ENCODE data around the gene FLYWCH2. TPM values are rescaled to one million over a fixed set of nuclear protein-coding genes. Genes with fewer than 3 reads are reported as not detected.

Gene FLYWCH2
- total and polyA plus RNA-seq, 2 of the 8 experiments (the other 6 are each of a cell fraction or from before 2014, with no cell fraction given) = 16.4 to 30.7 TPM

- H3K79me2 ChIP-seq (ENCODE audit: control insufficient read depth in 1 of 2, insufficient read depth in 2 of 2, low read length in 2 of 2) = peaks cover 0 to 2% of the 10 kb centered on the region in 2 experiments; a peak in 1 of 4 replicates
- H3K4me3 ChIP-seq (ENCODE audit: extremely low read depth in 1 of 4, insufficient read depth in 2 of 4, low read depth in 3 of 4, low read length in 4 of 4) = peak within 1 kb of the TSS; percentile 61 to 87 (median 73)
- DNase-seq (ENCODE audit: low read depth in 1 of 2, low spot score in 2 of 2) (peak; percentile 96 to 99), FAIRE-seq (no peak)
- H3K9me3 ChIP-seq (ENCODE audit: insufficient read depth in 2 of 2, low read depth in 1 of 2, low read length in 1 of 2) = no peaks in the 10 kb centered on the region
- peaks cover 0 to 9% (median 8%) of the 10 kb centered on the region in 4 experiments; a peak in 5 of 7 replicates for H3K27me3 ChIP-seq (replicated peaks in 1 of 4; ENCODE audit: control insufficient read depth in 3 of 4, extremely low read depth in 1 of 4, insufficient read depth in 3 of 4, low read length in 3 of 4)
- peak within 1 kb of the TSS; percentile 54 for H4K8ac ChIP-seq (ENCODE audit: extremely low read depth, insufficient read depth, low read length)
- ChIA-PET POLR2A (ENCODE audit: partially characterized antibody) (interaction anchor here (0.5 to 2.6 kb wide), 9 partner anchors 10 to 972 kb away, joined by 3 to 11 read pairs (median 3); partner anchors contain the start of genes KCTD5, PAQR4 and SRRM2), CTCF (ENCODE audit: partially characterized antibody) (interaction anchor here (0.9 to 9.9 kb wide), 11 partner anchors 12 to 73 kb away, joined by 3 to 98 read pairs (median 4); partner anchors contain the start of gene FLYWCH2)
- peak within 1 kb of the TSS; percentile 2 to 76 (median 39); a peak in 5 of 7 replicates for H3K9ac ChIP-seq (replicated peaks in 1 of 4; ENCODE audit: extremely low read depth in 1 of 4, low read depth in 3 of 4, low read length in 3 of 4)
- peak within 1 kb of the TSS; percentile 29 for H4K5ac ChIP-seq (ENCODE audit: insufficient read length, low read depth, low read length)
- 0% methylated on average over 44 of the region's 85 CpGs; no CpG with 5 or more reads in 1 of the 2 experiments for WGBS, 2 experiments (ENCODE audit: extremely low coverage in 1 of 2, insufficient coverage in 1 of 2, insufficient read length in 1 of 2, insufficient replicate concordance in 2 of 2, low coverage in 1 of 2, low lambda C conversion rate in 2 of 2, missing lambda C conversion rate in 1 of 2)
- no peak within 1 kb of the TSS for H3K56ac ChIP-seq (replicated peaks; ENCODE audit: insufficient read length, low read depth, low read length)
- H2BK20ac ChIP-seq (ENCODE audit: low read length) = no peak within 1 kb of the TSS
- H3K4me2 ChIP-seq (ENCODE audit: insufficient read depth in 1 of 2, low read depth in 2 of 2, low read length in 2 of 2) = peak within 1 kb of the TSS; percentile 96 to 100
- H2BK120ac ChIP-seq (replicated peaks; ENCODE audit: low read depth, low read length) = no peak within 1 kb of the TSS
- H2BK15ac ChIP-seq (ENCODE audit: low read length) = no peak within 1 kb of the TSS
- no peak within 1 kb of the TSS for H2BK12ac ChIP-seq (ENCODE audit: low read depth, low read length)
- H4K91ac ChIP-seq (replicated peaks; ENCODE audit: insufficient read length, low read length) = no peak within 1 kb of the TSS
- H2AK5ac ChIP-seq (ENCODE audit: low read depth, low read length) = no peak within 1 kb of the TSS
- H2BK5ac ChIP-seq (ENCODE audit: low read depth, low read length) = no peak within 1 kb of the TSS; the same call in 1 of the 2 replicates
- peaks cover 13% of the 10 kb centered on the region for H3K23me2 ChIP-seq (ENCODE audit: low read depth, low read length)
- peaks cover 0 to 6% (median 2%) of the 10 kb centered on the region in 4 experiments; a peak in 3 of 7 replicates for H3K4me1 ChIP-seq (replicated peaks in 1 of 4; ENCODE audit: control insufficient read depth in 3 of 4, insufficient read depth in 4 of 4, low read length in 3 of 4)
- peak within 1 kb of the TSS; percentile 48; the same call in 1 of the 2 replicates for H3K18ac ChIP-seq (ENCODE audit: extremely low read depth, low read length)
- H3K23ac ChIP-seq (ENCODE audit: insufficient read length) = no peak within 1 kb of the TSS
- no peaks in the 10 kb centered on the region; the same call in 1 of the 2 replicates for H3K79me1 ChIP-seq (ENCODE audit: low read depth, low read length)
- no peak within 1 kb of the TSS for H3K27ac ChIP-seq (ENCODE audit: low read depth, low read length)
- no peak within 1 kb of the TSS for H3K4ac ChIP-seq (replicated peaks; ENCODE audit: insufficient read length, low read depth, low read length)
- H4K20me1 ChIP-seq (replicated peaks in 1 of 2; ENCODE audit: control insufficient read depth in 1 of 2, insufficient read depth in 2 of 2, low read length in 2 of 2) = no peaks in the 10 kb centered on the region
- peak within 1 kb of the TSS; percentile 97; the same call in 1 of the 2 replicates for H2AFZ ChIP-seq (ENCODE audit: low read length)
- H3K14ac ChIP-seq (ENCODE audit: insufficient read length) = no peak within 1 kb of the TSS
- peaks cover 0 to 4% (median 0%) of the 10 kb centered on the region in 4 experiments; a peak in 1 of 8 replicates for H3K36me3 ChIP-seq (ENCODE audit: control insufficient read depth in 2 of 4, insufficient read depth in 4 of 4, low read length in 3 of 4)
- no peak for TF ChIP-seq MAFK (IDR thresholded peaks at IDR 0.05; ENCODE audit: low read depth, low read length)
- TF ChIP-seq ASH2L (IDR thresholded peaks at IDR 0.05; ENCODE audit: low read length) = peak; percentile 44
- peak; percentile 67; the same call in 1 of the 2 replicates for TF ChIP-seq RBBP5 (IDR thresholded peaks at IDR 0.05; ENCODE audit: borderline replicate concordance, low read depth, low read length)
Observed at GRCh38 chr16:2911638-2912329, 28.8 kb downstream of the FLYWCH2 start, which contains the start of gene FLYWCH1. Gene FLYWCH1, plus strand, starts transcription at chr16:2911931. Its CDS starts 17,755 bp downstream, at chr16:2929686.
